Loucy (cell line): ENCODE results near the gene MBD4.
"Not testable (repeated sequence)": the region's sequence is repeated elsewhere in the genome, so short reads cannot be mapped to it uniquely, and the experiment has no call there.

ENCODE experiments used
- H2AFZ ChIP-seq: fragments of 200-600 bp; sonication (generic); 2 replicates; pipeline ENCODE4 v1.6.0; 2016; ENCODE audit warnings: antibody characterized with exemption, mild to moderate bottlenecking, low read length, moderate library complexity
- H3F3A ChIP-seq: fragments of 200-600 bp; 2 replicates; pipeline ENCODE4 v1.6.0; 2016; ENCODE audit warnings: antibody characterized with exemption, low read depth, mild to moderate bottlenecking
- H3K27me3 ChIP-seq: fragments of 200-600 bp; sonication (generic); 2 replicates; pipeline ENCODE4 v1.6.1; 2014; ENCODE audit warnings: low read length, mild to moderate bottlenecking; ENCODE audit not compliant: insufficient read depth, poor library complexity, severe bottlenecking
- H3K36me3 ChIP-seq: fragments of 200-600 bp; sonication (generic); 2 replicates; pipeline ENCODE4 v1.6.1; 2016; ENCODE audit warnings: low read length; ENCODE audit not compliant: insufficient read depth
- H3K4me1 ChIP-seq: fragments of 200-600 bp; sonication (generic); 2 replicates; pipeline ENCODE4 v1.5.1; 2014; ENCODE audit warnings: low read length, mild to moderate bottlenecking; ENCODE audit not compliant: insufficient read depth, poor library complexity, severe bottlenecking
- H3K4me2 ChIP-seq: fragments of 200-600 bp; sonication (generic); 2 replicates; pipeline ENCODE4 v1.6.0; 2014; ENCODE audit warnings: antibody characterized with exemption, low read length, low read depth, mild to moderate bottlenecking; ENCODE audit not compliant: poor library complexity, severe bottlenecking
- H3K4me3 ChIP-seq: fragments of 200-600 bp; sonication (generic); 2 replicates; pipeline ENCODE4 v1.5.1; 2014; ENCODE audit warnings: low read length, mild to moderate bottlenecking, mixed read lengths; ENCODE audit not compliant: poor library complexity, severe bottlenecking
- H3K79me2 ChIP-seq: fragments of 200-600 bp; sonication (generic); 2 replicates; pipeline ENCODE4 v1.6.1; 2014; ENCODE audit warnings: low read length; ENCODE audit not compliant: insufficient read depth
- H3K9ac ChIP-seq: fragments of 200-600 bp; sonication (generic); 2 replicates; pipeline ENCODE4 v1.6.0; 2014; ENCODE audit warnings: mild to moderate bottlenecking, low read depth, low read length, moderate library complexity; ENCODE audit not compliant: poor library complexity, severe bottlenecking
- H3K9me2 ChIP-seq: fragments of 200-600 bp; sonication (generic); replicated peaks from 2 replicates; pipeline ENCODE4 v1.6.1; 2016; ENCODE audit warnings: low read depth, low read length, mixed read lengths
- H3K9me3 ChIP-seq: fragments of 200-600 bp; sonication (generic); 2 replicates; pipeline ENCODE4 v1.6.1; 2014; ENCODE audit warnings: mild to moderate bottlenecking, antibody characterized with exemption, low read length, low read depth; ENCODE audit not compliant: insufficient read depth
- H4K20me1 ChIP-seq: fragments of 200-600 bp; sonication (generic); 2 replicates; pipeline ENCODE4 v1.6.0; 2014; ENCODE audit warnings: antibody characterized with exemption, low read length, mild to moderate bottlenecking; ENCODE audit not compliant: insufficient read depth, poor library complexity, severe bottlenecking
- EZH2phosphoT487 ChIP-seq: fragments of 200-600 bp; IDR thresholded peaks from 2 replicates; pipeline ENCODE4 v1.6.1; 2018; ENCODE audit warnings: antibody characterized with exemption, mild to moderate bottlenecking, moderate library complexity, borderline replicate concordance
- TF ChIP-seq, protein P1 (sequence below): fragments of 200-600 bp; sonication (generic); conservative IDR thresholded peaks from 2 replicates; pipeline ENCODE4 v1.5.1; 2014; ENCODE audit warnings: mild to moderate bottlenecking, antibody characterized with exemption, low read length

MBD4 gene

DNA sequence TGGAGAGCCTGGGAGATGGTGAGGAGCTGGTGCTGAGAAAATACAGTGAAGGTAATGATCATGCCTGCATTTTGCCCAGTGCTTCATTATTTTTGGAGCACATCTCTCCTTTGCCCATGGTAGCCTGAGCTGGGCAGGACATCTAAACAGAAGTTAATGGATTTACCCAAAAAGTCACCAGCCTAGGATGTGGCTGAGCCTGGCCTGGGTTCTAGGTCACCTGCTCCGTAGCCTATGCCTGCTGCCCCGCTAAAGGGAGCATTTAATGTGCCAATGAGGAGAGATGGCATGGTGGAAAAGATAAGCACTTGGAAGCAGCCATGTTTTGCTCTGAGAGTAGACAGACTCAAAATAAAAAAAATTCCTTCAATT is 46.9 kb upstream of the MBD4 start:
- H3K4me3 ChIP-seq, result no peak overlapping the region
- H3K9me3 ChIP-seq, result no peaks in the 10 kb centered on the region
- no peak for TF ChIP-seq EZH2phosphoT487
- TF ChIP-seq, protein P1, sequence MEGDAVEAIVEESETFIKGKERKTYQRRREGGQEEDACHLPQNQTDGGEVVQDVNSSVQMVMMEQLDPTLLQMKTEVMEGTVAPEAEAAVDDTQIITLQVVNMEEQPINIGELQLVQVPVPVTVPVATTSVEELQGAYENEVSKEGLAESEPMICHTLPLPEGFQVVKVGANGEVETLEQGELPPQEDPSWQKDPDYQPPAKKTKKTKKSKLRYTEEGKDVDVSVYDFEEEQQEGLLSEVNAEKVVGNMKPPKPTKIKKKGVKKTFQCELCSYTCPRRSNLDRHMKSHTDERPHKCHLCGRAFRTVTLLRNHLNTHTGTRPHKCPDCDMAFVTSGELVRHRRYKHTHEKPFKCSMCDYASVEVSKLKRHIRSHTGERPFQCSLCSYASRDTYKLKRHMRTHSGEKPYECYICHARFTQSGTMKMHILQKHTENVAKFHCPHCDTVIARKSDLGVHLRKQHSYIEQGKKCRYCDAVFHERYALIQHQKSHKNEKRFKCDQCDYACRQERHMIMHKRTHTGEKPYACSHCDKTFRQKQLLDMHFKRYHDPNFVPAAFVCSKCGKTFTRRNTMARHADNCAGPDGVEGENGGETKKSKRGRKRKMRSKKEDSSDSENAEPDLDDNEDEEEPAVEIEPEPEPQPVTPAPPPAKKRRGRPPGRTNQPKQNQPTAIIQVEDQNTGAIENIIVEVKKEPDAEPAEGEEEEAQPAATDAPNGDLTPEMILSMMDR, result no peak
- no peak overlapping the region for H2AFZ ChIP-seq
- H4K20me1 ChIP-seq, result no peaks in the 10 kb centered on the region
- H3K36me3 ChIP-seq, result peaks cover 11% of the 10 kb centered on the region; the same call in 1 of the 2 replicates
- H3K27me3 ChIP-seq, result no peaks in the 10 kb centered on the region
- H3K9me2 ChIP-seq, result no peaks in the 10 kb centered on the region
- H3K4me2 ChIP-seq, result no peak overlapping the region
- H3F3A ChIP-seq, result no peaks in the 10 kb centered on the region
- no peaks in the 10 kb centered on the region for H3K79me2 ChIP-seq
- H3K9ac ChIP-seq, result no peak overlapping the region
- H3K4me1 ChIP-seq, result no peaks in the 10 kb centered on the region

GRCh38 chr3:129485721-129486663 is 46.2 kb upstream of the MBD4 start:
- H3F3A ChIP-seq, result no peaks in the 10 kb centered on the region
- H4K20me1 ChIP-seq, result no peaks in the 10 kb centered on the region
- TF ChIP-seq, protein P1, result no peak
- TF ChIP-seq EZH2phosphoT487, result no peak
- no peaks in the 10 kb centered on the region for H3K9me3 ChIP-seq
- H3K4me2 ChIP-seq, result no peak overlapping the region
- no peak overlapping the region for H3K9ac ChIP-seq
- no peaks in the 10 kb centered on the region for H3K79me2 ChIP-seq
- H2AFZ ChIP-seq, result no peak overlapping the region
- H3K9me2 ChIP-seq, result no peaks in the 10 kb centered on the region
- no peaks in the 10 kb centered on the region for H3K27me3 ChIP-seq
- H3K36me3 ChIP-seq, result peaks cover 13% of the 10 kb centered on the region; the same call in 1 of the 2 replicates
- H3K4me1 ChIP-seq, result no peaks in the 10 kb centered on the region
- no peak overlapping the region for H3K4me3 ChIP-seq

GRCh38 chr3:129485146-129485545 is 45.4 kb upstream of the MBD4 start:
- not testable (repeated sequence) for H3K79me2 ChIP-seq, H3K4me2 ChIP-seq, H3K27me3 ChIP-seq, H4K20me1 ChIP-seq, H2AFZ ChIP-seq, H3K4me1 ChIP-seq, H3K9ac ChIP-seq, H3K9me3 ChIP-seq, H3F3A ChIP-seq, H3K4me3 ChIP-seq, H3K9me2 ChIP-seq
- peaks cover 14% of the 10 kb centered on the region; the same call in 1 of the 2 replicates for H3K36me3 ChIP-seq
